HL-60 (cell line): ENCODE results near the gene KRT15. TPM values are rescaled to one million over a fixed set of nuclear protein-coding genes. Genes with fewer than 3 reads are reported as not detected.

Experiments
- DNase-seq, 2 experiments: peaks; one replicate each; pipeline ENCODE4 v3.0.0-alpha.2; 2010 to 2020; ENCODE audit warnings: low read depth in 1 of 2, low spot score in 1 of 2
- H3K27ac ChIP-seq: fragments of 250-450 bp; sonication (Bioruptor Pico); replicated peaks from 2 replicates; pipeline ENCODE4 v1.5.1; 2020; ENCODE audit warnings: mild to moderate bottlenecking, moderate library complexity
- H3K27me3 ChIP-seq: fragments of 250-450 bp; sonication (Bioruptor Pico); 2 replicates; pipeline ENCODE4 v1.5.1; 2021; ENCODE audit warnings: mild to moderate bottlenecking, moderate library complexity; ENCODE audit not compliant: insufficient read depth, poor library complexity, severe bottlenecking
- H3K4me3 ChIP-seq: replicated peaks from 2 replicates; pipeline ENCODE4 v1.5.1; 2011; ENCODE audit warnings: mild to moderate bottlenecking, control low read depth, low read length; ENCODE audit not compliant: insufficient read depth
- GABPA ChIP-seq: IDR thresholded peaks from 2 replicates; pipeline ENCODE4 v1.6.1; 2012; ENCODE audit warnings: low read depth
- POLR2AphosphoS5 ChIP-seq: IDR thresholded peaks from 2 replicates; pipeline ENCODE4 v1.6.1; 2012; ENCODE audit warnings: low read depth
- REST ChIP-seq: IDR thresholded peaks from 2 replicates; pipeline ENCODE4 v1.6.1; 2012; ENCODE audit warnings: low read depth; ENCODE audit not compliant: insufficient replicate concordance
- SPI1 ChIP-seq: IDR thresholded peaks from 2 replicates; pipeline ENCODE4 v1.6.1; 2012; ENCODE audit warnings: low read depth, mild to moderate bottlenecking, borderline replicate concordance
- microRNA-seq: library from miRNA; unstranded; fragments of <30 nt; microRNA quantifications from one replicate; pipeline ENCODE4, GENCODE V29; 2018
- TF ChIP-seq, protein P1 (sequence below): IDR thresholded peaks from one replicate; pipeline ENCODE4 v1.5.1; 2011; ENCODE audit warnings: low read length, control low read depth, inconsistent platforms; ENCODE audit not compliant: insufficient read depth

Gene KRT15

DNA sequence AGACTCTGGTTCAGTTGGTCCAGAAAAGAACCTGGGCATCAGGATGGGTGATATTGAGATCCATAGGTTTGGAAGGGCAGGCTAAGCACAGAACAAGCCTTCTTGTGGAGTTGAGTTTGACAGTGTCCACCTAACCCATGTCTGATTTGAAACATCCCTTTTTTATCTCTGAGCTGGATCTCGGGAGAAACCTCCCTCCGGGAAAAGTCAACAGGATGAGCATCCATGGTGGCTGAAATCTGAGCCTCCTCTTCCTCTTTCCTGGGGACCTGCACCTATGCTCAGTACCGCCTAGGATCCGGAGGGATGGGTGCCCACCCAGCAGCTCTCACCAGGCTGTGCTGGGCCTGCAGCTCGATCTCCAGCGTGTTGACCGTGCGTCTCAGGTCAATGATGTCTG, 54.9 kb downstream of the KRT15 start:
- TF ChIP-seq POLR2AphosphoS5 (no peak), GABPA (no peak), SPI1 (no peak), REST (no peak)
- TF ChIP-seq, protein P1, sequence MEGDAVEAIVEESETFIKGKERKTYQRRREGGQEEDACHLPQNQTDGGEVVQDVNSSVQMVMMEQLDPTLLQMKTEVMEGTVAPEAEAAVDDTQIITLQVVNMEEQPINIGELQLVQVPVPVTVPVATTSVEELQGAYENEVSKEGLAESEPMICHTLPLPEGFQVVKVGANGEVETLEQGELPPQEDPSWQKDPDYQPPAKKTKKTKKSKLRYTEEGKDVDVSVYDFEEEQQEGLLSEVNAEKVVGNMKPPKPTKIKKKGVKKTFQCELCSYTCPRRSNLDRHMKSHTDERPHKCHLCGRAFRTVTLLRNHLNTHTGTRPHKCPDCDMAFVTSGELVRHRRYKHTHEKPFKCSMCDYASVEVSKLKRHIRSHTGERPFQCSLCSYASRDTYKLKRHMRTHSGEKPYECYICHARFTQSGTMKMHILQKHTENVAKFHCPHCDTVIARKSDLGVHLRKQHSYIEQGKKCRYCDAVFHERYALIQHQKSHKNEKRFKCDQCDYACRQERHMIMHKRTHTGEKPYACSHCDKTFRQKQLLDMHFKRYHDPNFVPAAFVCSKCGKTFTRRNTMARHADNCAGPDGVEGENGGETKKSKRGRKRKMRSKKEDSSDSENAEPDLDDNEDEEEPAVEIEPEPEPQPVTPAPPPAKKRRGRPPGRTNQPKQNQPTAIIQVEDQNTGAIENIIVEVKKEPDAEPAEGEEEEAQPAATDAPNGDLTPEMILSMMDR = no peak
- no peak for DNase-seq
- Histone ChIP-seq H3K4me3 (no peak overlapping the region), H3K27ac (no peak overlapping the region), H3K27me3 (no peaks in the 10 kb centered on the region)

Small RNA genes within 50 kb of the gene (microRNA-seq; reads per million reads assigned to microRNA genes)
- gene MIR6510 = not detected
